Endothelial cell of umbilical vein (primary cell): Measurements from ENCODE around the gene PTCHD1. TPM values are rescaled to one million over a fixed set of nuclear protein-coding genes. Genes with fewer than 3 reads are reported as not detected.

ENCODE experiments used
- BruUV-seq: library from RNA; stranded (reverse); fragments of 400-500 nt; replicated peaks from 2 replicates; lab custom pipeline; 2021; lab: Mats Ljungman, UMichigan
- CTCF ChIA-PET: fragments of 300-600, 350-600 bp; sonication (Branson Sonifier 250); formaldehyde crosslinking; loops from one replicate; lab custom pipeline; 2021; ENCODE audit warnings: antibody characterized with exemption, inconsistent platforms; lab: Charles Lee
- POLR2A ChIA-PET: fragments of 300-600, 350-600 bp; sonication (Branson Sonifier 250); formaldehyde crosslinking; loops from one replicate; lab custom pipeline; 2021; ENCODE audit warnings: antibody characterized with exemption, inconsistent platforms; lab: Charles Lee
- DNase-seq: peaks from one replicate; pipeline ENCODE4 v3.0.0-alpha.2; 2011; ENCODE audit warnings: low read depth, low spot score
- FAIRE-seq: peaks from 2 replicates; lab custom pipeline; 2011; peaks lifted over from hg19 to GRCh38; lab: Jason Lieb, UNC
- H2AFZ ChIP-seq: 2 replicates; pipeline ENCODE4 v1.6.0; 2012; ENCODE audit warnings: low read depth, low read length, control low read depth, inconsistent platforms
- H3K27ac ChIP-seq: 2 replicates; pipeline ENCODE4 v1.5.1; 2011; ENCODE audit warnings: low read depth, mild to moderate bottlenecking, control low read depth, low read length, moderate library complexity; ENCODE audit not compliant: insufficient read depth
- H3K27me3 ChIP-seq, 2 experiments: 2 replicates each; pipeline versions ENCODE4 v1.6.0 to v1.6.1; 2011; ENCODE audit warnings: low read length in 2 of 2, mixed read lengths in 1 of 2; ENCODE audit not compliant: control insufficient read depth in 2 of 2, insufficient read depth in 2 of 2
- H3K36me3 ChIP-seq, 2 experiments: 2 replicates in 1 of 2; 3 replicates in 1 of 2; pipeline ENCODE4 v1.5.1; 2011; ENCODE audit warnings: low read length in 2 of 2, mild to moderate bottlenecking in 1 of 2, moderate library complexity in 1 of 2; ENCODE audit not compliant: control insufficient read depth in 2 of 2, insufficient read depth in 2 of 2; ENCODE audit errors: extremely low read depth in 1 of 2
- H3K4me1 ChIP-seq: 3 replicates; pipeline ENCODE4 v1.5.1; 2011; ENCODE audit warnings: mild to moderate bottlenecking, low read length; ENCODE audit not compliant: control insufficient read depth, insufficient read depth; ENCODE audit errors: extremely low read depth
- H3K4me2 ChIP-seq: 2 replicates; pipeline ENCODE4 v1.6.1; 2011; ENCODE audit warnings: low read length, control low read depth, mixed read lengths; ENCODE audit not compliant: insufficient read depth
- H3K4me3 ChIP-seq, 3 experiments: fragments of 200-600 bp in 1 of 3; sonication (generic), shearing (Covaris generic) in 1 of 3; replicated peaks in 1 of 3; 2 replicates each; pipeline ENCODE4 v1.5.1; 2011 to 2016; ENCODE audit warnings: control low read depth in 3 of 3, low read length in 3 of 3, mild to moderate bottlenecking in 2 of 3, inconsistent platforms in 1 of 3, low read depth in 1 of 3, moderate library complexity in 1 of 3; ENCODE audit not compliant: insufficient read depth in 1 of 3
- H3K79me2 ChIP-seq: 2 replicates; pipeline ENCODE4 v1.6.0; 2012; ENCODE audit warnings: low read length, inconsistent platforms; ENCODE audit not compliant: control insufficient read depth, insufficient read depth
- H3K9ac ChIP-seq: replicated peaks from 2 replicates; pipeline ENCODE3; 2011; ENCODE audit warnings: low read length, control low read depth; ENCODE audit not compliant: insufficient read depth; ENCODE audit errors: extremely low read depth
- H3K9me1 ChIP-seq: replicated peaks from 3 replicates; pipeline ENCODE4 v1.6.0; 2011; ENCODE audit warnings: mild to moderate bottlenecking, low read length; ENCODE audit not compliant: control insufficient read depth, insufficient read depth; ENCODE audit errors: extremely low read depth
- H3K9me3 ChIP-seq: replicated peaks from 2 replicates; pipeline ENCODE4 v1.5.1; 2012; ENCODE audit warnings: low read length, inconsistent platforms; ENCODE audit not compliant: control insufficient read depth, insufficient read depth
- H4K20me1 ChIP-seq: replicated peaks from 2 replicates; pipeline ENCODE3; 2011; ENCODE audit warnings: mild to moderate bottlenecking, low read length; ENCODE audit not compliant: control insufficient read depth, insufficient read depth; ENCODE audit errors: extremely low read depth
- CTCF ChIP-seq, 2 donors: IDR thresholded peaks; 1 replicate in 1 of 2; 2 replicates in 1 of 2; pipeline ENCODE4 v1.5.1; 2011; ENCODE audit warnings: low read length in 2 of 2, mild to moderate bottlenecking in 2 of 2, moderate library complexity in 2 of 2, control low read depth in 1 of 2, inconsistent platforms in 1 of 2, low read depth in 1 of 2; ENCODE audit not compliant: insufficient read depth in 1 of 2; ENCODE audit errors: extremely low read depth in 1 of 2
- GATA2 ChIP-seq: IDR thresholded peaks from 2 replicates; pipeline ENCODE4 v1.7.0; 2011; ENCODE audit warnings: low read depth, mild to moderate bottlenecking, moderate library complexity, mixed read lengths, low read length; ENCODE audit not compliant: insufficient read length, insufficient read depth
- JUN ChIP-seq: IDR thresholded peaks from 2 replicates; pipeline ENCODE4 v1.6.1; 2011; ENCODE audit warnings: borderline replicate concordance, low read depth; ENCODE audit not compliant: insufficient read length, insufficient read depth
- MAX ChIP-seq: IDR thresholded peaks from 2 replicates; pipeline ENCODE4 v1.6.1; 2011; ENCODE audit not compliant: insufficient read depth, insufficient read length
- MYC ChIP-seq: IDR thresholded peaks from one replicate; pipeline ENCODE4 v1.6.1; 2011; ENCODE audit warnings: mild to moderate bottlenecking, low read depth, low read length
- POLR2AphosphoS5 ChIP-seq: IDR thresholded peaks from 2 replicates; pipeline ENCODE4 v1.6.1; 2012; ENCODE audit warnings: low read depth, mild to moderate bottlenecking, control low read depth, low read length, moderate library complexity; ENCODE audit not compliant: insufficient read depth
- dilution Hi-C: fragments of 300-500 bp; cut with MboI; formaldehyde crosslinking; loops from one replicate; pipeline ENCODE4 v1.15.0; 2019; ENCODE audit warnings: low sequenced_read_pairs; ENCODE audit not compliant: extremely low pct_ligation_motif_present
- intact Hi-C: fragments of 100-400 bp; cut with micrococcal nuclease; formaldehyde crosslinking; loops from one replicate; pipeline ENCODE4 v1.10.0; 2022
- polyA plus RNA-seq, 4 experiments: library from polyadenylated mRNA; depleted of rRNA in 3 of 4; stranded (reverse) in 3 of 4; unstranded in 1 of 4; fragments of >200 nt; gene quantifications; 2 replicates each; pipeline versions ENCODE4 v1.2.1 to v1.2.3, GENCODE V29; 2011 to 2012; ENCODE audit warnings: missing spikeins in 1 of 4
- total RNA-seq: library from RNA; stranded (reverse); gene quantifications from 2 replicates; pipeline ENCODE4 v1.2.3, GENCODE V29; 2021

Gene PTCHD1
- total and polyA plus RNA-seq, 2 donors (not counting 3 experiments of a cell fraction or from before 2014, with no cell fraction given), result not detected

GRCh38 chrX:23386726-23387125 lies 52.1 kb downstream of the PTCHD1 start:
- Histone ChIP-seq H3K9me3 (no peaks in the 10 kb centered on the region), H3K79me2 (no peaks in the 10 kb centered on the region), H4K20me1 (no peaks in the 10 kb centered on the region), H3K9ac (no peak overlapping the region), H2AFZ (no peak overlapping the region), H3K4me2 (no peak overlapping the region), H3K9me1 (no peaks in the 10 kb centered on the region), H3K4me1 (no peaks in the 10 kb centered on the region), H3K36me3 (no peaks in the 10 kb centered on the region), H3K4me3 (no peak overlapping the region), H3K27ac (no peak overlapping the region), H3K27me3 (no peaks in the 10 kb centered on the region)
- dilution Hi-C loops, result no loop called here
- CTCF ChIA-PET, result no interaction called here
- BruUV-seq, result no TSS peak
- TF ChIP-seq MAX (no peak), MYC (no peak), POLR2AphosphoS5 (no peak), JUN (no peak), GATA2 (no peak), CTCF (IDR thresholded peaks at IDR 0.05; ENCODE audit: extremely low read depth in 1 of 2, insufficient read depth in 1 of 2, low read depth in 1 of 2, low read length in 2 of 2) (no peak)
- FAIRE-seq (no peak), DNase-seq (no peak)
- POLR2A ChIA-PET, result no interaction called here
- intact Hi-C loops, result no loop called here
